GM23338 (cell line): ENCODE data around the gene DCTN2. TPM values are rescaled to one million over a fixed set of nuclear protein-coding genes. Genes with fewer than 3 reads are reported as not detected.

ENCODE experiments used
- ATAC-seq: fragments of 200-7000 bp; cut with Tn5 transposase; 3 replicates; pipeline ENCODE4 v1.9.1; 2020
- DNase-seq: peaks from one replicate; pipeline ENCODE4 v3.0.0-alpha.2; 2015; ENCODE audit warnings: low spot score
- H2AFZ ChIP-seq: fragments of 200-600 bp; sonication (generic); 2 replicates; pipeline ENCODE4 v1.8.0; 2016; ENCODE audit warnings: antibody characterized with exemption, mild to moderate bottlenecking, moderate library complexity
- H3F3A ChIP-seq: fragments of 200-600 bp; sonication (generic); replicated peaks from 2 replicates; pipeline ENCODE4 v1.8.0; 2017; ENCODE audit warnings: antibody characterized with exemption, mixed run types, low read depth
- H3K27ac ChIP-seq: fragments of 200-600 bp; sonication (generic); 2 replicates; pipeline ENCODE4 v1.6.1; 2016; ENCODE audit warnings: low read depth
- H3K27me3 ChIP-seq: fragments of 200-600 bp; sonication (generic); 2 replicates; pipeline ENCODE4 v1.8.0; 2016; ENCODE audit warnings: mild to moderate bottlenecking, mixed run types, moderate library complexity; ENCODE audit not compliant: insufficient read depth
- H3K36me3 ChIP-seq: fragments of 200-600 bp; sonication (generic); 2 replicates; pipeline ENCODE4 v1.8.0; 2016; ENCODE audit warnings: mild to moderate bottlenecking; ENCODE audit not compliant: insufficient read depth
- H3K4me1 ChIP-seq: fragments of 200-600 bp; sonication (generic); 2 replicates; pipeline ENCODE4 v1.8.0; 2016; ENCODE audit warnings: mild to moderate bottlenecking, moderate library complexity; ENCODE audit not compliant: insufficient read depth
- H3K4me2 ChIP-seq: fragments of 200-600 bp; sonication (generic); 2 replicates; pipeline ENCODE4 v1.7.1; 2017; ENCODE audit warnings: mixed run types
- H3K4me3 ChIP-seq: fragments of 200-600 bp; sonication (generic); 2 replicates; pipeline ENCODE4 v1.6.1; 2016; ENCODE audit warnings: mixed run types
- H3K79me2 ChIP-seq: fragments of 200-600 bp; sonication (generic); replicated peaks from 2 replicates; pipeline ENCODE4 v1.8.0; 2017; ENCODE audit warnings: mild to moderate bottlenecking; ENCODE audit not compliant: insufficient read depth
- H3K9me2 ChIP-seq: fragments of 200-600 bp; sonication (generic); 2 replicates; pipeline ENCODE4 v1.8.0; 2017; ENCODE audit not compliant: insufficient read depth
- H4K20me1 ChIP-seq: fragments of 200-600 bp; sonication (generic); replicated peaks from 2 replicates; pipeline ENCODE4 v1.8.0; 2017; ENCODE audit warnings: mild to moderate bottlenecking; ENCODE audit not compliant: insufficient read depth
- H3K27ac Mint-ChIP-seq: 2 replicates; pipeline ENCODE4 v1.8.0; 2020; ENCODE audit warnings: inconsistent platforms, mild to moderate bottlenecking, moderate library complexity, mixed read lengths
- H3K27me3 Mint-ChIP-seq: 3 replicates; pipeline ENCODE4 v1.8.0; 2022; ENCODE audit warnings: low read depth, mild to moderate bottlenecking, moderate library complexity, mixed read lengths, inconsistent platforms; ENCODE audit not compliant: insufficient read depth, poor library complexity
- H3K36me3 Mint-ChIP-seq: 3 replicates; pipeline ENCODE4 v1.8.0; 2021; ENCODE audit warnings: low read depth, mild to moderate bottlenecking, inconsistent platforms, moderate library complexity, mixed read lengths
- H3K4me1 Mint-ChIP-seq: 3 replicates; pipeline ENCODE4 v1.8.0; 2020; ENCODE audit warnings: mild to moderate bottlenecking, inconsistent platforms, mixed read lengths
- H3K4me3 Mint-ChIP-seq: 3 replicates; pipeline ENCODE4 v1.8.0; 2021; ENCODE audit warnings: moderate library complexity, mild to moderate bottlenecking, inconsistent platforms, mixed read lengths
- H3K9me3 Mint-ChIP-seq: 3 replicates; pipeline ENCODE4 v1.8.0; 2020; ENCODE audit warnings: moderate library complexity, mild to moderate bottlenecking, inconsistent platforms, mixed read lengths
- CTCF ChIP-seq, 2 experiments: fragments of 200-600 bp in 1 of 2; sonication (generic) in 1 of 2; conservative IDR thresholded peaks; 2 replicates each; pipeline versions ENCODE4 v1.5.1 to v1.6.1; 2016 to 2017; ENCODE audit warnings: antibody characterized with exemption in 2 of 2, low read depth in 2 of 2, mild to moderate bottlenecking in 2 of 2, moderate library complexity in 1 of 2
- EZH2 ChIP-seq: fragments of 200-600 bp; sonication (generic); IDR thresholded peaks from one replicate; pipeline ENCODE4 v1.8.0; 2017; ENCODE audit warnings: antibody characterized with exemption, mild to moderate bottlenecking, low read depth; ENCODE audit not compliant: unreplicated experiment
- EZH2phosphoT487 ChIP-seq: fragments of 200-600 bp; sonication (generic); IDR thresholded peaks from one replicate; pipeline ENCODE4 v1.8.1; 2018; ENCODE audit warnings: antibody characterized with exemption; ENCODE audit not compliant: unreplicated experiment
- JUNB ChIP-seq: IDR thresholded peaks from one replicate; pipeline ENCODE4 v1.6.1; 2016; ENCODE audit warnings: antibody characterized with exemption; ENCODE audit not compliant: unreplicated experiment
- NANOG ChIP-seq: IDR thresholded peaks from 2 replicates; pipeline ENCODE4 v1.6.1; 2016; ENCODE audit warnings: antibody characterized with exemption, borderline replicate concordance
- POLR2AphosphoS5 ChIP-seq: IDR thresholded peaks from 2 replicates; pipeline ENCODE4 v1.6.1; 2016; ENCODE audit warnings: antibody characterized with exemption, low read depth
- REST ChIP-seq: IDR thresholded peaks from one replicate; pipeline ENCODE4 v1.6.1; 2018; ENCODE audit warnings: antibody characterized with exemption; ENCODE audit not compliant: unreplicated experiment
- STAT1 ChIP-seq: IDR thresholded peaks from one replicate; pipeline ENCODE4 v1.6.1; 2016; ENCODE audit warnings: antibody characterized with exemption; ENCODE audit not compliant: unreplicated experiment
- ZNF114 ChIP-seq: fragments of 250-450 bp; sonication (Bioruptor Pico); IDR thresholded peaks from 2 replicates; pipeline ENCODE4 v1.5.0; 2020; ENCODE audit warnings: mild to moderate bottlenecking, moderate library complexity
- ZNF331 ChIP-seq: fragments of 250-450 bp; sonication (Bioruptor Pico); IDR thresholded peaks from 2 replicates; pipeline ENCODE4 v1.5.0; 2020; ENCODE audit warnings: low read depth, mild to moderate bottlenecking, moderate library complexity
- ZNF462 ChIP-seq: fragments of 250-450 bp; sonication (Bioruptor Pico); IDR thresholded peaks from 2 replicates; pipeline ENCODE4 v1.5.0; 2020; ENCODE audit warnings: mild to moderate bottlenecking, moderate library complexity
- polyA plus RNA-seq: library from polyadenylated mRNA; unstranded; fragments of >200 nt; fragmentation: Nextera tagmentation; extraction: Ambion mirVana; gene quantifications from 2 replicates; pipeline ENCODE4 v1.2.1, GENCODE V29; 2016
- total RNA-seq: library from RNA; depleted of rRNA; stranded (reverse); fragments of >200 nt; shearing (Covaris generic); gene quantifications from 2 replicates; pipeline ENCODE4 v1.2.3, GENCODE V29; 2014
- TF ChIP-seq, protein P1 (sequence below): IDR thresholded peaks from 2 replicates; pipeline ENCODE4 v1.6.1; 2016; ENCODE audit warnings: antibody characterized with exemption

The DCTN2 gene
- total and polyA plus RNA-seq, 2 experiments from 2014 or later, result 56.1 to 157 TPM

- TF ChIP-seq EZH2 (no peak), ZNF331 (CRISPR knock-in tag) (no peak), NANOG (no peak), POLR2AphosphoS5 (no peak), STAT1 (no peak), ZNF462 (CRISPR knock-in tag) (no peak), EZH2phosphoT487 (no peak), ZNF114 (CRISPR knock-in tag) (no peak), REST (no peak), CTCF (conservative IDR thresholded peaks at IDR 0.05; ENCODE audit: low read depth in 2 of 2) (no peak), JUNB (no peak)
- TF ChIP-seq, protein P1, sequence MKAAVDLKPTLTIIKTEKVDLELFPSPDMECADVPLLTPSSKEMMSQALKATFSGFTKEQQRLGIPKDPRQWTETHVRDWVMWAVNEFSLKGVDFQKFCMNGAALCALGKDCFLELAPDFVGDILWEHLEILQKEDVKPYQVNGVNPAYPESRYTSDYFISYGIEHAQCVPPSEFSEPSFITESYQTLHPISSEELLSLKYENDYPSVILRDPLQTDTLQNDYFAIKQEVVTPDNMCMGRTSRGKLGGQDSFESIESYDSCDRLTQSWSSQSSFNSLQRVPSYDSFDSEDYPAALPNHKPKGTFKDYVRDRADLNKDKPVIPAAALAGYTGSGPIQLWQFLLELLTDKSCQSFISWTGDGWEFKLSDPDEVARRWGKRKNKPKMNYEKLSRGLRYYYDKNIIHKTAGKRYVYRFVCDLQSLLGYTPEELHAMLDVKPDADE, result no peak
- Histone ChIP-seq H2AFZ (no peak overlapping the region), H3F3A (no peaks in the 10 kb centered on the region; the same call in 1 of the 2 replicates), H3K4me3 (no peak overlapping the region), H3K27ac (no peak overlapping the region), H3K9me2 (no peaks in the 10 kb centered on the region), H3K4me1 (no peaks in the 10 kb centered on the region), H3K79me2 (no peaks in the 10 kb centered on the region), H3K27me3 (no peaks in the 10 kb centered on the region), H3K4me2 (no peak overlapping the region), H4K20me1 (peaks cover 3% of the 10 kb centered on the region; the same call in 1 of the 2 replicates), H3K36me3 (peaks cover 18% of the 10 kb centered on the region)
- H3K36me3 Mint-ChIP-seq, result peaks cover 72% of the 10 kb centered on the region
- H3K4me3 Mint-ChIP-seq, result no peak overlapping the region
- DNase-seq (no peak), ATAC-seq (no peak)
- no peaks in the 10 kb centered on the region for H3K4me1 Mint-ChIP-seq
- H3K9me3 Mint-ChIP-seq, result no peaks in the 10 kb centered on the region
- H3K27ac Mint-ChIP-seq, result no peak overlapping the region
- H3K27me3 Mint-ChIP-seq, result peaks cover 4% of the 10 kb centered on the region
Observed at GRCh38 chr12:57571926-57572762, 25.2 kb upstream of the DCTN2 start.
